Right cardiac atrium (tissue), 5 donors: ENCODE results near the gene PELI1. TPM values are rescaled to one million over a fixed set of nuclear protein-coding genes. Genes with fewer than 3 reads are reported as not detected.

Experiments
- ATAC-seq, 2 donors: fragments of 200-7000 bp; cut with Tn5 transposase; one replicate each; pipeline versions ENCODE4 v1.8.0 to v1.9.1; 2020; ENCODE audit warnings: moderate library complexity in 2 of 2, mild to moderate bottlenecking in 1 of 2
- DNase-seq, 3 donors: peaks; one replicate each; pipeline ENCODE4 v3.0.0-alpha.2; 2020
- H3K27ac ChIP-seq: one replicate; pipeline ENCODE4 v1.5.1; 2013; ENCODE audit warnings: mild to moderate bottlenecking, low read length, control low read depth, moderate library complexity
- H3K27me3 ChIP-seq: one replicate; pipeline ENCODE4 v1.6.1; 2013; ENCODE audit not compliant: control insufficient read depth, insufficient read depth
- H3K4me1 ChIP-seq: one replicate; pipeline ENCODE4 v1.6.1; 2013; ENCODE audit warnings: low read length; ENCODE audit not compliant: control insufficient read depth, insufficient read depth
- H3K4me3 ChIP-seq: one replicate; pipeline ENCODE4 v1.5.1; 2013; ENCODE audit warnings: low read length, control low read depth
- H3K9me3 ChIP-seq: one replicate; pipeline ENCODE4 v1.6.1; 2013; ENCODE audit warnings: low read length; ENCODE audit not compliant: control insufficient read depth
- WGBS: extraction: QIAGEN DNeasy Blood & Tissue Kit; methylation state at CpG from one replicate; pipeline ENCODE4 v1.1.7; 2013; 5-methylcytosine and 5-hydroxymethylcytosine counted together
- intact Hi-C, 4 donors: fragments of 100-400 bp; cut with DNase I; formaldehyde crosslinking; loops; one replicate each; pipeline versions ENCODE4 v1.11.0 to v1.14.0; 2022 to 2023
- polyA plus RNA-seq: library from polyadenylated mRNA; stranded (reverse); fragments of 200-250 nt; gene quantifications from one replicate; pipeline ENCODE4 v1.2.3, GENCODE V29; 2013
- total RNA-seq, 4 donors: library from RNA; stranded (reverse); fragmentation: NEBNext Ultra II Directional; extraction: Animal tissue kit (Norgen Biotek cat#: 25700); gene quantifications; one replicate each; pipeline ENCODE4 v1.2.1, GENCODE V29; 2021
- donor health status: healthy with polysubstance abuse.
- donor health status: DM: no; HTN: yes; CAD: no.
- donor health status: DM: no; HTN: no; CAD: no.
- donor health status: DM: no; HTN: yes; CAD: no; lungs with severe emphysema.
- donor health status: DM: yes; HTN: yes; CAD: no.

PELI1 gene
- total and polyA plus RNA-seq, 5 donors, result 6.9 to 17.2 (median 12.4) TPM

DNA sequence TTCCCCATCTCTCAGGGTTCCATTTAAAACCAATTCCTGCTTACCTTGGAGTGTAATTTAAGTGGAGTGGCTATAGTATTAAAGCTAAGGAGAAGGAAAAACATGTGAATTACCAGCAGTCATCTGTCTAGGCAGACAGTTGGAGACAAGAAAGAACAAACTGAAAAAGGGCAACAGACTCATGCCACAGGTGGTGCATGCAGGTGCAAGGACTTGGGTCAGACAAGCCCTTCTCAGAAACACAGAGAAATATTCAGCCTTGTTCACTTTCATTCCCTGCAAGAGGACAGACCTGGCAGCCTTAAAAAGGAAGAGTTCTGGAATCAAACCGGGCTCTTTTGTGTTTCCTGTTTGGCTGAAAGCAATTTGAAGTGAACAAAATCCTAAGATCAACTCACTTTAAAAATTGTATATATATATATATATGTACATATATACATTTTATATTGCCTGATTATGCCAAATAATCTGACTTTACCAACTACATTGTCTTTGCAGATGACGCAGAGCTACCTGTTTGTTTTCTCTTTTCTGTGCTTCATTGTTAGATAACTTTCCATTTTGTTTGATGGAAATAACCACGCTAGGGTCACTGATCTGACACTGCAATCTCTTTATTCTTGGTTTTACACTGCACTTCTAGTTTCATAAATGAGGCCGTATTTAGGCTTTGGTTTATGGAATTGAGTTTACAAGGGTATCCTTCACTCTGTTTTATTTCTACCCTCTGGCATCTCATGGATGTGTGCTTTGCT lies 89.9 kb downstream of the PELI1 start:
- no peaks in the 10 kb centered on the region for H3K9me3 ChIP-seq
- 79% methylated on average over 4 of the region's 4 CpGs for WGBS
- ATAC-seq, result no peak
- intact Hi-C loops, result loop anchor here in 3 of 4 donors (5.0 to 10.0 kb wide), 4 partner anchors 90 to 430 kb away; partner anchors contain the start of gene PELI1 (in 1 of the 3)
- no peak for DNase-seq
- no peak overlapping the region for H3K4me3 ChIP-seq
- H3K27ac ChIP-seq, result no peak overlapping the region
- no peaks in the 10 kb centered on the region for H3K27me3 ChIP-seq
- H3K4me1 ChIP-seq, result no peaks in the 10 kb centered on the region

GRCh38 chr2:64052463-64053241 lies 91.6 kb downstream of the PELI1 start:
- no peaks in the 10 kb centered on the region for H3K9me3 ChIP-seq
- no peak for DNase-seq
- no peaks in the 10 kb centered on the region for H3K4me1 ChIP-seq
- no peaks in the 10 kb centered on the region for H3K27me3 ChIP-seq
- H3K4me3 ChIP-seq, result no peak overlapping the region
- intact Hi-C loops, result loop anchor here in 3 of 4 donors (5.0 to 10.0 kb wide), 4 partner anchors 92 to 432 kb away; partner anchors contain the start of gene PELI1 (in 1 of the 3)
- 76% methylated on average over 3 of the region's 3 CpGs for WGBS
- H3K27ac ChIP-seq, result no peak overlapping the region
- ATAC-seq, result peak; percentile 71 to 92

DNA sequence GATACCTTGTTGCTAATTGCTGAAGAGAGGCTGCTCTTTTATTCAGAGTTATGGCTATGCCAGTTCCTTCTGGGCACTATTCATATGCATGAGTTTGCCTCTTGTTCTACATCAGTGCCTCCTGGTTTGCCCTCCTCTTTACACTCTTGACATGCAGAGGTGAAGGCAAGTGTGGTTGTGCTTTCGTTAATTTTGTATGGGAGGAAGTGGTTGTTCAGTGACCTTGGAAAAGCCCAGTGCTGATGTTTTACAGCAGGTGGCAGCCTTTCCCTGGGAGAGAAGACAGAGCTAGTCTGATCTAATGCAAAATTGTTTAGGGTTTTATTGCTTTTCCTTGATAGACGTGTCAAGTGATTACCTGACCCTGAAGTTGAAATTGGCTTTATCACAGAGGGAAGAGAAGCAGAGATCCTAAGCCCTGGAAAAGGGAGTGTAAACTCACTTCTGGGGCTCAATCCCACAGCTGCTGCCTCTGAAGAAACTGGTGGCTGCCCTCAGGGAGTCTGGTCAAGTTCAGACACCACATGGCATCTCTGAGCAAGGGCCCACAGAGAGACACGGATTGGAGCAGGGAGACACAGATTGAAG lies 94.5 kb downstream of the PELI1 start:
- Histone ChIP-seq H3K9me3 (no peaks in the 10 kb centered on the region), H3K27ac (no peak overlapping the region), H3K27me3 (no peaks in the 10 kb centered on the region), H3K4me3 (no peak overlapping the region), H3K4me1 (no peaks in the 10 kb centered on the region)
- ATAC-seq (peak; percentile 80 to 88), DNase-seq (peak; percentile 45 to 78 (median 75))
- intact Hi-C loops, result loop anchor here (2.0 to 10.0 kb wide), 6 partner anchors 95 to 438 kb away; partner anchors contain the start of gene PELI1 (in 1 of the 4)
- under 1% methylated on average over 3 of the region's 3 CpGs for WGBS

DNA sequence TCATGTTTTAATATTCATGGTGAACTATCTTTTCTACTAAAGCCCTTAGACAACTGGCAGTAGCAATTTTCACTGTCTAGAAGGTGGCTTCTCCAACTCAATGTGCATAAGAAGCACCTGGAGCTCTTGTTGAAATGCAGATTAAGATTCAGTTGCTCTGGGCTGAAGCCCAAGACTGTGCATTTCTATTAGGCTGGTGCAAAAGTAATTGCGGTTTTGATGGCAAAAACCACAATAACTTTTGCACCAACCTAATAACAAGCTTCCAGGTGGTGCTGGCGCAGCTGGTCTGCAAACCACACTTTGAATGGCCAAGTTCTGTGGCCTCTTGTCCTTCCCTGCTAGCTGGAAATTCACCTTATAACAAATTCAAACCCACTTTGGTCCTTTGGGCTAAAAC lies 98.3 kb downstream of the PELI1 start:
- no peak for DNase-seq
- WGBS, result 97% methylated on average over 2 of the region's 2 CpGs
- no peaks in the 10 kb centered on the region for H3K9me3 ChIP-seq
- H3K4me3 ChIP-seq, result no peak overlapping the region
- no peaks in the 10 kb centered on the region for H3K4me1 ChIP-seq
- ATAC-seq, result no peak
- H3K27ac ChIP-seq, result no peak overlapping the region
- no peaks in the 10 kb centered on the region for H3K27me3 ChIP-seq
- intact Hi-C loops, result loop anchor here in 2 of 4 donors (5.0 kb wide), 2 partner anchors 281 to 441 kb away; no protein-coding TSS in a partner anchor

Other genes with a start within 250 kb of the PELI1 start
- 10 to 100 TPM; 12.8 to 14.8 (median 13.4) TPM for gene VPS54, start 125.0 kb downstream of the PELI1 start, total RNA-seq
- gene VPS54, start 125.0 kb downstream of the PELI1 start, polyA plus RNA-seq, result 8.5 TPM